ENCODE measurements around the gene CCND3.
A peak's percentile ranks its signal among the peaks of the same experiment; 100 is the strongest.
"Not testable (repeated sequence)": the region's sequence is repeated elsewhere in the genome, so short reads cannot be mapped to it uniquely, and the experiment has no call there.

CCND3 gene

GRCh38 chr6:41965429-41966213, 24.0 kb upstream of the CCND3 start:
- H3K27me3 Mint-ChIP-seq = no peaks in the 10 kb centered on the region
- DNase-seq (ENCODE audit: low spot score in 2 of 2) (no peak), ATAC-seq (replicated peaks; ENCODE audit: extremely low read depth, poor library complexity, severe bottlenecking) (no peak)
- no peak overlapping the region for H3K27ac Mint-ChIP-seq (ENCODE audit: low read depth)
- no peak overlapping the region for H3K4me3 Mint-ChIP-seq
- no peaks in the 10 kb centered on the region for H3K9me3 Mint-ChIP-seq
- H3K4me1 Mint-ChIP-seq = peaks cover 57% of the 10 kb centered on the region
- peaks cover 15% of the 10 kb centered on the region for H3K36me3 Mint-ChIP-seq (ENCODE audit: insufficient read depth)

- peaks cover 62% of the 10 kb centered on the region for H3K4me1 Mint-ChIP-seq
- H3K4me3 Mint-ChIP-seq = no peak overlapping the region
- no peaks in the 10 kb centered on the region for H3K27me3 Mint-ChIP-seq
- H3K36me3 Mint-ChIP-seq (ENCODE audit: insufficient read depth) = peaks cover 10% of the 10 kb centered on the region
- ATAC-seq (replicated peaks; ENCODE audit: extremely low read depth, poor library complexity, severe bottlenecking) (no peak), DNase-seq (ENCODE audit: low spot score in 2 of 2) (no peak)
- H3K9me3 Mint-ChIP-seq = no peaks in the 10 kb centered on the region
- H3K27ac Mint-ChIP-seq (ENCODE audit: low read depth) = peak overlapping the region; percentile 4
These were observed 22.7 kb upstream of the CCND3 start for GRCh38 chr6:41964201-41964887.

- H3K4me3 Mint-ChIP-seq = no peak overlapping the region
- ATAC-seq (replicated peaks; ENCODE audit: extremely low read depth, poor library complexity, severe bottlenecking) = no peak
- peak overlapping the region; percentile 4 for H3K27ac Mint-ChIP-seq (ENCODE audit: low read depth)
- no peak for DNase-seq (ENCODE audit: low spot score in 2 of 2)
- H3K36me3 Mint-ChIP-seq (ENCODE audit: insufficient read depth) = peaks cover 15% of the 10 kb centered on the region
- H3K9me3 Mint-ChIP-seq = no peaks in the 10 kb centered on the region
- H3K4me1 Mint-ChIP-seq = peaks cover 71% of the 10 kb centered on the region
- no peaks in the 10 kb centered on the region for H3K27me3 Mint-ChIP-seq
These were observed 21.8 kb upstream of the CCND3 start for GRCh38 chr6:41963371-41963770.

- peaks cover 27% of the 10 kb centered on the region for H3K36me3 Mint-ChIP-seq (ENCODE audit: insufficient read depth)
- DNase-seq (ENCODE audit: low spot score in 2 of 2) (no peak), ATAC-seq (replicated peaks; ENCODE audit: extremely low read depth, poor library complexity, severe bottlenecking) (no peak)
- peaks cover 72% of the 10 kb centered on the region for H3K4me1 Mint-ChIP-seq
- no peak overlapping the region for H3K27ac Mint-ChIP-seq (ENCODE audit: low read depth)
- H3K27me3 Mint-ChIP-seq = no peaks in the 10 kb centered on the region
- no peaks in the 10 kb centered on the region for H3K9me3 Mint-ChIP-seq
- H3K4me3 Mint-ChIP-seq = no peak overlapping the region
These were observed 18.4 kb upstream of the CCND3 start for GRCh38 chr6:41960028-41960427.

- DNase-seq (ENCODE audit: low spot score in 2 of 2) = no peak
- Mint-ChIP-seq H3K27me3 (no peaks in the 10 kb centered on the region), H3K4me1 (peaks cover 67% of the 10 kb centered on the region), H3K36me3 (ENCODE audit: insufficient read depth) (peaks cover 29% of the 10 kb centered on the region), H3K9me3 (no peaks in the 10 kb centered on the region), H3K27ac (ENCODE audit: low read depth) (peak overlapping the region; percentile 67), H3K4me3 (no peak overlapping the region)
- no peak for ATAC-seq (replicated peaks; ENCODE audit: extremely low read depth, poor library complexity, severe bottlenecking)
These were observed 16.6 kb upstream of the CCND3 start for GRCh38 chr6:41958022-41958856.

GRCh38 chr6:41957117-41957516, 15.5 kb upstream of the CCND3 start:
- no peaks in the 10 kb centered on the region for H3K27me3 Mint-ChIP-seq
- H3K9me3 Mint-ChIP-seq = no peaks in the 10 kb centered on the region
- DNase-seq (ENCODE audit: low spot score in 2 of 2) (no peak), ATAC-seq (replicated peaks; ENCODE audit: extremely low read depth, poor library complexity, severe bottlenecking) (no peak)
- no peak overlapping the region for H3K4me3 Mint-ChIP-seq
- H3K36me3 Mint-ChIP-seq (ENCODE audit: insufficient read depth) = peaks cover 32% of the 10 kb centered on the region
- H3K4me1 Mint-ChIP-seq = peaks cover 72% of the 10 kb centered on the region
- no peak overlapping the region for H3K27ac Mint-ChIP-seq (ENCODE audit: low read depth)

- Mint-ChIP-seq H3K27ac (ENCODE audit: low read depth) (no peak overlapping the region), H3K27me3 (no peaks in the 10 kb centered on the region), H3K4me3 (no peak overlapping the region), H3K9me3 (no peaks in the 10 kb centered on the region), H3K4me1 (peaks cover 65% of the 10 kb centered on the region), H3K36me3 (ENCODE audit: insufficient read depth) (peaks cover 34% of the 10 kb centered on the region)
- DNase-seq (ENCODE audit: low spot score in 2 of 2) = no peak
- no peak for ATAC-seq (replicated peaks; ENCODE audit: extremely low read depth, poor library complexity, severe bottlenecking)
These were observed 13.8 kb upstream of the CCND3 start for GRCh38 chr6:41955412-41955811.

- Mint-ChIP-seq H3K36me3 (ENCODE audit: insufficient read depth) (peaks cover 37% of the 10 kb centered on the region), H3K4me3 (no peak overlapping the region), H3K9me3 (no peaks in the 10 kb centered on the region), H3K4me1 (peaks cover 64% of the 10 kb centered on the region), H3K27ac (ENCODE audit: low read depth) (no peak overlapping the region), H3K27me3 (no peaks in the 10 kb centered on the region)
- ATAC-seq (replicated peaks; ENCODE audit: extremely low read depth, poor library complexity, severe bottlenecking) (no peak), DNase-seq (ENCODE audit: low spot score in 2 of 2) (no peak)
These were observed 13.1 kb upstream of the CCND3 start for GRCh38 chr6:41954668-41955067.

GRCh38 chr6:41947581-41948220, 6.1 kb upstream of the CCND3 start:
- H3K4me1 Mint-ChIP-seq = peaks cover 41% of the 10 kb centered on the region
- peak overlapping the region; percentile 8 for H3K4me3 Mint-ChIP-seq
- H3K27ac Mint-ChIP-seq (ENCODE audit: low read depth) = peak overlapping the region; percentile 86
- no peaks in the 10 kb centered on the region for H3K9me3 Mint-ChIP-seq
- H3K27me3 Mint-ChIP-seq = no peaks in the 10 kb centered on the region
- ATAC-seq (replicated peaks; ENCODE audit: extremely low read depth, poor library complexity, severe bottlenecking) (no peak), DNase-seq (ENCODE audit: low spot score in 2 of 2) (no peak)
- peaks cover 20% of the 10 kb centered on the region for H3K36me3 Mint-ChIP-seq (ENCODE audit: insufficient read depth)

GRCh38 chr6:41943456-41943855, 1.8 kb upstream of the CCND3 start:
- Mint-ChIP-seq H3K4me3 (no peak overlapping the region), H3K9me3 (no peaks in the 10 kb centered on the region), H3K27ac (ENCODE audit: low read depth) (no peak overlapping the region), H3K36me3 (ENCODE audit: insufficient read depth) (peaks cover 31% of the 10 kb centered on the region), H3K27me3 (no peaks in the 10 kb centered on the region), H3K4me1 (peaks cover 53% of the 10 kb centered on the region)
- no peak for ATAC-seq (replicated peaks; ENCODE audit: extremely low read depth, poor library complexity, severe bottlenecking)
- DNase-seq (ENCODE audit: low spot score in 2 of 2) = no peak

GRCh38 chr6:41942882-41943281, 1.3 kb upstream of the CCND3 start:
- H3K27ac Mint-ChIP-seq (ENCODE audit: low read depth); H3K9me3 Mint-ChIP-seq; H3K27me3 Mint-ChIP-seq; DNase-seq (ENCODE audit: low spot score in 2 of 2); ATAC-seq (replicated peaks; ENCODE audit: extremely low read depth, poor library complexity, severe bottlenecking): not testable (repeated sequence)
- H3K4me3 Mint-ChIP-seq = peak overlapping the region; percentile 95
- peaks cover 30% of the 10 kb centered on the region for H3K36me3 Mint-ChIP-seq (ENCODE audit: insufficient read depth)
- H3K4me1 Mint-ChIP-seq = peaks cover 55% of the 10 kb centered on the region
